Neural progenitor cell (in vitro differentiated cells): ENCODE data around the gene MAP2. TPM values are rescaled to one million over a fixed set of nuclear protein-coding genes. Genes with fewer than 3 reads are reported as not detected.
A peak's percentile ranks its signal among the peaks of the same experiment; 100 is the strongest.

ENCODE experiments used
- DNase-seq: peaks from one replicate; pipeline ENCODE4 v3.0.0-alpha.2; 2016; ENCODE audit warnings: low spot score
- H2AFZ ChIP-seq: fragments of 200-600 bp; sonication (generic); replicated peaks from 2 replicates; pipeline ENCODE4 v1.6.1; 2016; ENCODE audit warnings: antibody characterized with exemption
- H3F3A ChIP-seq: fragments of 200-600 bp; sonication (generic); 2 replicates; pipeline ENCODE4 v1.6.1; 2016; ENCODE audit warnings: antibody characterized with exemption, low read depth
- H3K27ac ChIP-seq: fragments of 200-600 bp; sonication (generic); 2 replicates; pipeline ENCODE4 v1.5.1; 2016; ENCODE audit warnings: mild to moderate bottlenecking
- H3K27me3 ChIP-seq: fragments of 200-600 bp; sonication (generic); 2 replicates; pipeline ENCODE4 v1.6.1; 2016; ENCODE audit warnings: mild to moderate bottlenecking, moderate library complexity
- H3K36me3 ChIP-seq: fragments of 200-600 bp; sonication (generic); 2 replicates; pipeline ENCODE4 v1.5.1; 2016
- H3K4me1 ChIP-seq: fragments of 200-600 bp; sonication (generic); 2 replicates; pipeline ENCODE4 v1.6.1; 2016; ENCODE audit warnings: mixed run types
- H3K4me2 ChIP-seq: fragments of 200-600 bp; sonication (generic); 2 replicates; pipeline ENCODE4 v1.6.1; 2016
- H3K4me3 ChIP-seq: fragments of 200-600 bp; sonication (generic); 2 replicates; pipeline ENCODE4 v1.5.1; 2016
- H3K79me2 ChIP-seq: fragments of 200-600 bp; sonication (generic); 2 replicates; pipeline ENCODE4 v1.6.1; 2016; ENCODE audit warnings: low read depth
- H3K9ac ChIP-seq: fragments of 200-600 bp; sonication (generic); 2 replicates; pipeline ENCODE4 v1.6.1; 2016
- H3K9me3 ChIP-seq: fragments of 200-600 bp; sonication (generic); 2 replicates; pipeline ENCODE4 v1.5.1; 2016; ENCODE audit warnings: low read depth
- H4K20me1 ChIP-seq: fragments of 200-600 bp; sonication (generic); 2 replicates; pipeline ENCODE4 v1.6.1; 2016; ENCODE audit warnings: low read depth
- H3K27ac Mint-ChIP-seq: 3 replicates; pipeline ENCODE4 v1.8.0; 2021; ENCODE audit warnings: mixed read lengths
- H3K27me3 Mint-ChIP-seq: 2 replicates; pipeline ENCODE4 v1.8.0; 2022; ENCODE audit warnings: low read depth, mild to moderate bottlenecking, inconsistent platforms, moderate library complexity, mixed read lengths; ENCODE audit not compliant: insufficient read depth
- H3K36me3 Mint-ChIP-seq: 3 replicates; pipeline ENCODE4 v1.8.0; 2021; ENCODE audit warnings: mixed read lengths
- H3K4me1 Mint-ChIP-seq: 3 replicates; pipeline ENCODE4 v1.8.0; 2021; ENCODE audit warnings: mixed read lengths
- H3K4me3 Mint-ChIP-seq: 3 replicates; pipeline ENCODE4 v1.8.0; 2021; ENCODE audit warnings: mild to moderate bottlenecking, moderate library complexity, mixed read lengths
- H3K9me3 Mint-ChIP-seq: 3 replicates; pipeline ENCODE4 v1.8.0; 2020; ENCODE audit warnings: mixed read lengths
- EZH2 ChIP-seq: fragments of 200-600 bp; sonication (generic); IDR thresholded peaks from 2 replicates; pipeline ENCODE4 v1.6.1; 2017; ENCODE audit warnings: antibody characterized with exemption, mild to moderate bottlenecking, moderate library complexity
- EZH2phosphoT487 ChIP-seq: fragments of 200-600 bp; sonication (generic); IDR thresholded peaks from 2 replicates; pipeline ENCODE4 v1.6.1; 2017; ENCODE audit warnings: antibody characterized with exemption
- total RNA-seq: library from RNA; depleted of rRNA; stranded (reverse); fragments of >200 nt; gene quantifications from 2 replicates; pipeline ENCODE4 v1.2.3, GENCODE V29; 2015; ENCODE audit warnings: low replicate concordance
- TF ChIP-seq, protein P1 (sequence below): fragments of 200-600 bp; sonication (generic); IDR thresholded peaks from 2 replicates; pipeline ENCODE4 v1.5.1; 2017; ENCODE audit warnings: antibody characterized with exemption, mild to moderate bottlenecking

MAP2 gene
- total RNA-seq, 1 donor from 2014 or later: 102 TPM

DNA sequence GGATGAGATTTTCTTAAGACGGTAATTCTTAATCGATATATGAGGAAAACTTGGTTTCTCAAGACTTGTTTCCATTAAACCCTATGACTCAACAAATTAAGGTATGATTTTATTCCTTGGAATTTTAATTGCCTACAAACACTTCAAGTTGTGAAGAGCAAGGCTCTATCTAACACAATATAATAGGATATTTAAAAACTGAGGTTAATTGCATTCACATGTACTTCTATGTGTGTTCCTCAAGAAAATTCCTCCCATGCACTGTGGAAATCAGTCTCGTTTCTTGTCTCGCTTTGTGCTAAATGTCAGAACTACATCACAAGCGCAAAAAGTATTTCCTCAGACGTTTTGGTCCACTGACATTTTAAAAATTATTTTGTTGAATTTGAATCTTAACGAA lies 238.2 kb downstream of the MAP2 start:
- Mint-ChIP-seq H3K4me1 (peaks cover 54% of the 10 kb centered on the region), H3K27me3 (peaks cover 2% of the 10 kb centered on the region), H3K36me3 (peaks cover 34% of the 10 kb centered on the region), H3K4me3 (peak overlapping the region; percentile 91), H3K27ac (peak overlapping the region; percentile 97), H3K9me3 (peaks cover 7% of the 10 kb centered on the region)
- Histone ChIP-seq H3K9ac (no peak overlapping the region), H3K4me1 (peaks cover 37% of the 10 kb centered on the region), H3K9me3 (no peaks in the 10 kb centered on the region), H3K27ac (no peak overlapping the region), H4K20me1 (no peaks in the 10 kb centered on the region), H3K4me2 (peak overlapping the region; percentile 70), H3K36me3 (no peaks in the 10 kb centered on the region), H3F3A (peaks cover 12% of the 10 kb centered on the region), H3K79me2 (no peaks in the 10 kb centered on the region), H3K4me3 (peak overlapping the region; percentile 32), H2AFZ (no peak overlapping the region), H3K27me3 (no peaks in the 10 kb centered on the region)
- TF ChIP-seq EZH2 (no peak), EZH2phosphoT487 (no peak)
- TF ChIP-seq, protein P1, sequence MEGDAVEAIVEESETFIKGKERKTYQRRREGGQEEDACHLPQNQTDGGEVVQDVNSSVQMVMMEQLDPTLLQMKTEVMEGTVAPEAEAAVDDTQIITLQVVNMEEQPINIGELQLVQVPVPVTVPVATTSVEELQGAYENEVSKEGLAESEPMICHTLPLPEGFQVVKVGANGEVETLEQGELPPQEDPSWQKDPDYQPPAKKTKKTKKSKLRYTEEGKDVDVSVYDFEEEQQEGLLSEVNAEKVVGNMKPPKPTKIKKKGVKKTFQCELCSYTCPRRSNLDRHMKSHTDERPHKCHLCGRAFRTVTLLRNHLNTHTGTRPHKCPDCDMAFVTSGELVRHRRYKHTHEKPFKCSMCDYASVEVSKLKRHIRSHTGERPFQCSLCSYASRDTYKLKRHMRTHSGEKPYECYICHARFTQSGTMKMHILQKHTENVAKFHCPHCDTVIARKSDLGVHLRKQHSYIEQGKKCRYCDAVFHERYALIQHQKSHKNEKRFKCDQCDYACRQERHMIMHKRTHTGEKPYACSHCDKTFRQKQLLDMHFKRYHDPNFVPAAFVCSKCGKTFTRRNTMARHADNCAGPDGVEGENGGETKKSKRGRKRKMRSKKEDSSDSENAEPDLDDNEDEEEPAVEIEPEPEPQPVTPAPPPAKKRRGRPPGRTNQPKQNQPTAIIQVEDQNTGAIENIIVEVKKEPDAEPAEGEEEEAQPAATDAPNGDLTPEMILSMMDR: no peak
- DNase-seq: no peak

- TF ChIP-seq, protein P1: no peak
- TF ChIP-seq EZH2phosphoT487: no peak
- no peak for TF ChIP-seq EZH2
- Mint-ChIP-seq H3K4me3 (peak overlapping the region; percentile 83), H3K36me3 (peaks cover 37% of the 10 kb centered on the region), H3K4me1 (peaks cover 46% of the 10 kb centered on the region), H3K27me3 (peaks cover 2% of the 10 kb centered on the region), H3K27ac (peak overlapping the region; percentile 80), H3K9me3 (peaks cover 9% of the 10 kb centered on the region)
- H3F3A ChIP-seq: peaks cover 12% of the 10 kb centered on the region
- peak overlapping the region; percentile 70 for H3K4me2 ChIP-seq
- peak; percentile 14 for DNase-seq
- no peak overlapping the region for H3K27ac ChIP-seq
- H3K9me3 ChIP-seq: no peaks in the 10 kb centered on the region
- H3K4me3 ChIP-seq: peak overlapping the region; percentile 32
- H4K20me1 ChIP-seq: no peaks in the 10 kb centered on the region
- H3K27me3 ChIP-seq: no peaks in the 10 kb centered on the region
- no peaks in the 10 kb centered on the region for H3K79me2 ChIP-seq
- no peak overlapping the region for H3K9ac ChIP-seq
- peak overlapping the region; percentile 45 for H2AFZ ChIP-seq
- H3K4me1 ChIP-seq: peaks cover 37% of the 10 kb centered on the region
- no peaks in the 10 kb centered on the region for H3K36me3 ChIP-seq
These were observed 239.3 kb downstream of the MAP2 start for GRCh38 chr2:209663139-209663538.

- no peaks in the 10 kb centered on the region for H3K27me3 ChIP-seq
- H3K79me2 ChIP-seq: no peaks in the 10 kb centered on the region
- peaks cover 12% of the 10 kb centered on the region for H3F3A ChIP-seq
- Mint-ChIP-seq H3K9me3 (peaks cover 9% of the 10 kb centered on the region), H3K27ac (peak overlapping the region; percentile 80), H3K27me3 (peaks cover 2% of the 10 kb centered on the region), H3K4me1 (peaks cover 47% of the 10 kb centered on the region), H3K36me3 (peaks cover 38% of the 10 kb centered on the region), H3K4me3 (peak overlapping the region; percentile 83)
- H4K20me1 ChIP-seq: no peaks in the 10 kb centered on the region
- no peak overlapping the region for H3K4me2 ChIP-seq
- H3K4me1 ChIP-seq: peaks cover 37% of the 10 kb centered on the region
- no peaks in the 10 kb centered on the region for H3K9me3 ChIP-seq
- H3K27ac ChIP-seq: no peak overlapping the region
- no peak for TF ChIP-seq EZH2
- TF ChIP-seq, protein P1: no peak
- TF ChIP-seq EZH2phosphoT487: no peak
- no peak for DNase-seq
- no peak overlapping the region for H2AFZ ChIP-seq
- no peak overlapping the region for H3K4me3 ChIP-seq
- H3K36me3 ChIP-seq: no peaks in the 10 kb centered on the region
- no peak overlapping the region for H3K9ac ChIP-seq
These were observed 239.8 kb downstream of the MAP2 start for GRCh38 chr2:209663656-209664055.
